ENCODE measurements around the gene SLIT3. TPM values are rescaled to one million over a fixed set of nuclear protein-coding genes. Genes with fewer than 3 reads are reported as not detected.

Gene SLIT3
- total RNA-seq, 3 donors from 2014 or later (not counting 1 experiment from before 2014, with no cell fraction given): 0.34 to 0.80 TPM; not detected in 1

- DNase-seq (no peak), ATAC-seq (no peak)
- Mint-ChIP-seq H3K27me3 (ENCODE audit: low read depth in 2 of 2) (no peaks in the 10 kb centered on the region), H3K36me3 (no peaks in the 10 kb centered on the region), H3K27ac (no peak overlapping the region), H3K4me3 (no peak overlapping the region), H3K4me1 (no peaks in the 10 kb centered on the region), H3K9me3 (no peaks in the 10 kb centered on the region)
- Histone ChIP-seq H3K36me3 (ENCODE audit: control insufficient read depth, insufficient read depth, low read length) (no peaks in the 10 kb centered on the region), H3K9me3 (ENCODE audit: control insufficient read depth, insufficient read depth, low read length) (no peaks in the 10 kb centered on the region), H3K4me3 (ENCODE audit: low read length) (no peak overlapping the region), H3K27me3 (ENCODE audit: control insufficient read depth, insufficient read depth, low read length) (no peaks in the 10 kb centered on the region), H3K4me1 (ENCODE audit: control insufficient read depth, insufficient read depth, low read length) (no peaks in the 10 kb centered on the region), H3K27ac (ENCODE audit: low read length) (no peak overlapping the region)
- intact Hi-C loops (cut with micrococcal nuclease): no loop called here
- WGBS (ENCODE audit: insufficient coverage): 76% methylated on average over 5 of the region's 5 CpGs
- no peak for TF ChIP-seq CTCF (IDR thresholded peaks at IDR 0.05)
Observed at GRCh38 chr5:168939887-168940544, 360.9 kb downstream of the SLIT3 start.

GRCh38 chr5:168939156-168939800, 361.7 kb downstream of the SLIT3 start:
- no peaks in the 10 kb centered on the region for H3K9me3 ChIP-seq (ENCODE audit: control insufficient read depth, insufficient read depth, low read length)
- no peaks in the 10 kb centered on the region for H3K9me3 Mint-ChIP-seq
- H3K4me3 ChIP-seq (ENCODE audit: low read length): no peak overlapping the region

GRCh38 chr5:168936511-168936910, 364.4 kb downstream of the SLIT3 start:
- no peaks in the 10 kb centered on the region for H3K36me3 ChIP-seq (ENCODE audit: control insufficient read depth, insufficient read depth, low read length)
- Mint-ChIP-seq H3K36me3 (no peaks in the 10 kb centered on the region), H3K27me3 (ENCODE audit: low read depth in 2 of 2) (peaks cover 3 to 5% of the 10 kb centered on the region in 2 donors), H3K27ac (no peak overlapping the region), H3K4me3 (no peak overlapping the region), H3K9me3 (no peaks in the 10 kb centered on the region), H3K4me1 (no peaks in the 10 kb centered on the region)
- no peak overlapping the region for H3K4me3 ChIP-seq (ENCODE audit: low read length)
- TF ChIP-seq CTCF (IDR thresholded peaks at IDR 0.05): no peak
- H3K27ac ChIP-seq (ENCODE audit: low read length): no peak overlapping the region
- H3K9me3 ChIP-seq (ENCODE audit: control insufficient read depth, insufficient read depth, low read length): no peaks in the 10 kb centered on the region
- H3K4me1 ChIP-seq (ENCODE audit: control insufficient read depth, insufficient read depth, low read length): no peaks in the 10 kb centered on the region
- intact Hi-C loops (cut with micrococcal nuclease): no loop called here
- DNase-seq (no peak), ATAC-seq (no peak)
- no peaks in the 10 kb centered on the region for H3K27me3 ChIP-seq (ENCODE audit: control insufficient read depth, insufficient read depth, low read length)
- WGBS (ENCODE audit: insufficient coverage): 91% methylated on average over 7 of the region's 7 CpGs

More at GRCh38 chr5:168939156-168939800, 361.7 kb downstream of the SLIT3 start:
- H3K4me1 ChIP-seq (ENCODE audit: control insufficient read depth, insufficient read depth, low read length): no peaks in the 10 kb centered on the region
- intact Hi-C loops (cut with micrococcal nuclease): no loop called here
- WGBS (ENCODE audit: insufficient coverage): 97% methylated on average over 9 of the region's 9 CpGs
- no peaks in the 10 kb centered on the region for H3K36me3 Mint-ChIP-seq
- peaks cover 0 to 2% of the 10 kb centered on the region in 2 donors for H3K27me3 Mint-ChIP-seq (ENCODE audit: low read depth in 2 of 2)
- no peak for ATAC-seq
- no peak overlapping the region for H3K27ac Mint-ChIP-seq
- no peak for TF ChIP-seq CTCF (IDR thresholded peaks at IDR 0.05)
- no peaks in the 10 kb centered on the region for H3K27me3 ChIP-seq (ENCODE audit: control insufficient read depth, insufficient read depth, low read length)
- no peak overlapping the region for H3K4me3 Mint-ChIP-seq
- H3K36me3 ChIP-seq (ENCODE audit: control insufficient read depth, insufficient read depth, low read length): no peaks in the 10 kb centered on the region
- no peak for DNase-seq
- H3K4me1 Mint-ChIP-seq: no peaks in the 10 kb centered on the region
- no peak overlapping the region for H3K27ac ChIP-seq (ENCODE audit: low read length)

Measured in natural killer cell (primary cell).